HG03045 (cell line): ENCODE results near the gene MFAP1.
"Not testable (repeated sequence)": the region's sequence is repeated elsewhere in the genome, so short reads cannot be mapped to it uniquely, and the experiment has no call there.

Experiments
- ATAC-seq: cut with Tn5 transposase; IDR thresholded peaks from one replicate; pipeline ENCODE4 v1.9.1; 2021; ENCODE audit warnings: mild to moderate bottlenecking, moderate library complexity; ENCODE audit not compliant: unreplicated experiment

Gene MFAP1

GRCh38 chr15:43824302-43825246 lies at the start of gene MFAP1:
Gene MFAP1 (minus strand): TSS chr15:43824690. CDS start chr15:43824569, 121 bp downstream.
- peak; percentile 63 for ATAC-seq

GRCh38 chr15:43873651-43874050 lies 49.2 kb upstream of the MFAP1 start:
- no peak for ATAC-seq

DNA sequence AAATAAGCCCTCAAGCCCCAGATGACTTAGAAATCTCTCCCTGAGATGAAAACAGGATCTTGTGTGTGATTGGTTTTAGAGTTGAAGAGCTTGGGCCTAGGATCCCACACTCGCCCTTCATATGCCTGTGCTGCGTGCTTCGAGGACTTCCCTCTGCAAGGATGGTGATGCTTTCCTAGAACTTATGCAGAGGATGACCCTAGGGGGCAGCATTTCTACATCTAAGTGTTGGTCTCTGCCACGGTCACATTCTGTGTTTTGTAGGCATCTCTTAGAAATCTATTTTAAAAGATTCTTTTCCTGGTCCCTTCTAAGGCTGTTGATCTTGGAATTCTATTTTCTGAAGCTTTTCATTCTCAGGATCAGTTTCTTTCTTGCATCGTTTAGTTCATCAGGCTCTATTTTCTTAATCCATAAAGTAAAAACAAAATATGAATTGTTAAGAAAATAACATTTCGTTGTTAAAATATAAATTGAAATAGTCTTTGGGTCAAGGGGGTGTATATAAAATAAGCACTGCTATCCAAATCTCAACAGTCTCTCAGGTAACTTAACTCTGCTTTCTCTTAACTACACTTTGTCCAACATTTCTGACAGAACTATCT lies 48.0 kb upstream of the MFAP1 start:
- ATAC-seq = no peak

DNA sequence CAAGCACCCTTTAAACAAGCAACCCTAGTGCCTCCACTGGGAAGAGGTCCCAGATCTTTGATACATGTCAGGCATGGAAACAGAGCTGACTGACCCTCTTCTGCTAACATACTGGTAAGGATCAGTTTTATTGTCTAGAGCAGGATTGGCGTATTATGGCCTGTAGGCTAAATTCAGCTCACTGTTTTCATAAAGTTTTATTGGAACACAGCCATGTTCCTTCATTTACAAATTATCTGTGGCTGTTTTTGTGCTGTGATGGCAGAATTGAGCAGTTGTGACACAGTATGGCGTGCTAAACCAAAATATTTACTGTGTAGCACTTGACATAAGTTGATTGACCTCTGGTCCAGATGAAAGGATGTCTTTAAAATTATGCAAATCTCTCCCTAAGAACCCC lies 47.3 kb upstream of the MFAP1 start:
- no peak for ATAC-seq

- no peak for ATAC-seq
Measured at GRCh38 chr15:43868406-43868805, 43.9 kb upstream of the MFAP1 start.

DNA sequence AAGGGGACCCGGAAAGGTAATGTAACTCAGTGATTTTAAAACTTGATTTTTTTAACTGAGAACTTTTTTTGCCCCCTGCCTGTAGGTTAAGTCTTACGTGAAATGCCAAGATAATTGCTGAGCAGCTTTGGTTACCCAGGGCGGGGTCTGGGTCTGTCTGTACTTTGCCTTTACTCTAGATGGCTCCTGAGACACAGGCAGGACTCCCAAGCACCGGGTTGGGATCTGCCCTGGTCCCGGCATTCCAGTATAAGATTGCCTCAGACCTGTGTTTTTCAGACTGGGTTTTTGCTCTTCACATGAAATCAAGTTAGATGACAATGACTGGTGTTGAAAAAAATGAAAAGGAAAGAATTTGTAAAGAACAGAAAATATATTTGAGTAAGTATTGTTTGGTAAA lies 42.6 kb upstream of the MFAP1 start:
- no peak for ATAC-seq

DNA sequence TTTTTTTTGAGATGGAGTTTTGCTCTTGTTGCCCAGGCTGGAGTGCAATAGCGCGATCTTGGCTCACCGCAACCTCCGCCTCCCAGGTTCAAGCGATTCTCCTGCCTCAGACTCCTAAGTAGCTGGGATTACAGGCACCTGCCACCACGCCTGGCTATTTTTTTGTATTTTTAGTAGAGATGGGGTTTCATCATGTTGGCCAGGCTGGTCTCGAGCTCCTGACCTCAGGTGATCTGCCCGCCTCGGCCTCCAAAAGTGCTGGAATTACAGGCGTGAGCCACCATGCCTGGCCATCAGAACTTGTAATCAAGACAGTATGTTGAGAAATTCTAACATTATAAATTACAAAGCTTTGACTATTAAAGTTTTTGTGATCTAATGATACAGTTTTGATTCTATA lies 42.1 kb upstream of the MFAP1 start:
- ATAC-seq = not testable (repeated sequence)

GRCh38 chr15:43859546-43859945 lies 35.1 kb upstream of the MFAP1 start:
- ATAC-seq = no peak

- ATAC-seq = no peak
Measured at GRCh38 chr15:43854801-43855200, 30.3 kb upstream of the MFAP1 start.

GRCh38 chr15:43852607-43853006 lies 28.1 kb upstream of the MFAP1 start:
- no peak for ATAC-seq

GRCh38 chr15:43851251-43851650 lies 26.8 kb upstream of the MFAP1 start:
- no peak for ATAC-seq

DNA sequence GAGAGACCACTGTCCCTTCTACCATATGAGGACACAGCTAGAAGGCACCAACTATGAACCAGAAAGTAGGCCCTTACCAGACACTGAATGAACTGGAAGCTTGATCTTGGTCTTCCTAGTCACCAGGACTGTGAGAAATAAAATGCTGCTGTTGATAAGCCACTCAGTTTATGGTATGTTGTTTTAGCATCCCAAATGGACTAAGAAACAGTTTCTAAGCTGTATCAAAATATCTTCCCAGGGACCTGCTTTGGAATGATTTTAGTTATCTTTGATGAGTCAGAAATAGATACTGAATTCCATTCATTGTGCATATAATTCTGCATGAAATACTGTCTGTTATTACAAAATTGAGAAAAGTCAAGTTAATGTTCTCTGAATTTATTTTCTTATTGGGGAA lies 20.9 kb upstream of the MFAP1 start:
- no peak for ATAC-seq

DNA sequence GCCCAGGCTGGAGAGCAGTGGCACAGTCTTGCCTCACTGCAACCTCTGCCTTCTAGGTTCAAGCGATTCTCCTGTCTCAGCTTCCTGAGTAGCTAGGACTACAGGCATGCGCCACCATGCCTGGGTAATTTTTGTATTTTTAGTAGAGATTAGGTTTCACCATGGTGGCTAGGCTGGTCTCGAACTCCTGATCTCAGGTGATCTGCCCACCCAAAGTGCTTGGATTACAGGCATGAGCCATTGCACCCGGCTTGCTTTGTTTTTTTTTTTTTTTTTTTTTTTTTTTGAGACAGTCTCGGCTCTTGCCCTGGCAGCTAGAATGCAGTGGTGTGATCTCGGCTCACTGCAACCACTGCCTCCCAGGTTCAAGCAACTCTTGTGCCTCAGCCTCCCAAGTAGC lies 8.0 kb upstream of the MFAP1 start:
- ATAC-seq = not testable (repeated sequence)

GRCh38 chr15:43831519-43832052 lies 7.1 kb upstream of the MFAP1 start:
- not testable (repeated sequence) for ATAC-seq

GRCh38 chr15:43830691-43831275 lies 6.3 kb upstream of the MFAP1 start:
- not testable (repeated sequence) for ATAC-seq

GRCh38 chr15:43829951-43830540 lies 5.6 kb upstream of the MFAP1 start:
- not testable (repeated sequence) for ATAC-seq

DNA sequence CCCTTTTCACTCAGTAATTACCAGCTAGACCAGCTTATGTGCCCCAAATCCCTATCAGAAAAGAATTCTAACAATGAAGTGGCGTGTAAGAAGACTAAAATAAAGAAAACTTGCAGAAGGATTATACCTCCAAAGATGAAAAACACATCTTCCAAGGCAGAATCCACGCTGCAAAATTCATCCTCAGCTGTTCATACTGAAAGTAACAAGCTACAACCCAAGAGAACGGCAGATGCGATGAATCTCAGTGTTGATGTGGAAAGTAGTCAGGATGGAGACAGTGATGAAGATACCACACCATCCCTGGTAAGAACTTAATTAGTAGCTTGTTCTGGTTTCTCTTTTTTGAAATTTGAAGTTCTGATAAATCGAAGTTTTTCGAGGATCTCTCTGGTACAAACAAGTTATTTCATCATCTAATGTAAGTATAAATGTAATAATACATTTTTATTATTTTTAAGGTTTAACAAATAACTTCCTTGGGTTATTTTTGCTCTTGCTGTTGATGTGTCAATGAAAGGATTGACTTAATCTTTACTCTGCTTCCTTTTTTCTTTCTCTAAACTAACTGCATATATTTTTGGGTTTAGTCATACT lies 3.7 kb upstream of the MFAP1 start:
- ATAC-seq = no peak

- ATAC-seq = peak; percentile 66
Measured at GRCh38 chr15:43826508-43827341, 2.2 kb upstream of the MFAP1 start, which contains the start of gene WDR76. Gene WDR76 (plus strand): TSS chr15:43827002. CDS start chr15:43827033, 31 bp downstream.

- no peak for ATAC-seq
Measured at GRCh38 chr15:43826029-43826507, 1.6 kb upstream of the MFAP1 start.

DNA sequence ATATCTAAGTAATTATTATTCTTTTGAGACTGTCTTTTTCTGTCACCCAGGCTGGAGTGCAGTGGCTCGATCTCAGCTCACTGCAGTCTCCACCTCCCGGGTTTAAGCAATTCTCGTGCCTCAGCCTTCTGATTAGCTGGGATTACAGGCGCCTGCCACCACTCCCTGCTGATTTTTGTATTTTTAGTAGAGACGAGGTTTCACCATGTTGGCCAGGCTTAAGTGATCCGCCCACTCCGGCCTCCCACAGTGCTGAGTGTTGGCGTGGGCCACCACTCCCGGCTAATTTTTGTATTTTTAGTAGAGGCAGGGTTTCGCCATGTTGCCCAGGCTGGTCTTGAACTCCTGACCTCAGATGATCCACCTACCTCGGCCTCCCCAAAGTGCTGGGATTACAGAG lies 815 bp upstream of the MFAP1 start:
- not testable (repeated sequence) for ATAC-seq
